HG02938 (cell line): ENCODE results near the gene CASQ2.

Experiments used
- ATAC-seq: cut with Tn5 transposase; IDR thresholded peaks from one replicate; pipeline ENCODE4 v1.9.1; 2021; ENCODE audit warnings: mild to moderate bottlenecking, moderate library complexity; ENCODE audit not compliant: unreplicated experiment

The CASQ2 gene

DNA sequence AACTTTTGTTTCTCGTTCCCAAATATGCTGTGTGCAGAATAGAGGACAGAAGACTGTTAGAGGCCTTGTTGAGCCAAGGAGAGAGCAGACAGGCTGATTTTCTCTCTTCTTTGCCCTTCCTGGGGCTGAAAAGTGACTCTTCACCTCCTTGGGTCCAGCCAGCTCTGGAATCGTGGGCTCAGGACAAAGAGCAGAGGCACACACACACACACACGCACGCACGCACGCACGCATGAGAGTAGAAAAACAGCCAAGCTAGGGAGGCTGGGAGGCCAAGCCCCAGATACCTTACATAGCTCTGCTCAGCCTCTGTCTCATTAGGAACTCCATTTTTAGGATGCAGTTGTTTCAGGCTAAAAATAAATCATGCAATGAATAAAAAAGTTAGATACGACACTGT, at the start of gene CASQ2:
CASQ2 (minus strand) TSS at position 166 of the 400 bp plus-strand sequence. CDS start 173 bp downstream, outside the sequence.
- ATAC-seq: no peak

DNA sequence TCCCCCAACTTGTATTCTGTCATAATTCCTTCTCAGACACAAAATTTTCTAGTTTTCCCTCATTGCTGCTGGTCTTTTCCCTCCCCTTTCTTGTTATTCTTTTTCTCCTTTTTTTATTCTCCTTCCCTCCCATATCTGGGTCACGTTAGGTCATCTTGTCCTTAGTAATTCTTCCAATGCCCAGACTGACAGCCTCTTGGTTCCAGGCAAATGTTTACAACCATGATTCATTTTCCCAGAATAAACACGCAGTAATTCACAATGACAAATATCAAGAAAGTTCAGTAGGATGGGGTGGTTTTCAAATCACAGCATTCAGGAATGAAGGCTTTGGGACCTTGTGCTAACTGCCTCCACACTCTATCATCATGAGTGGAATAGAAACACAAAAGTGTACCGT, 47.2 kb upstream of the CASQ2 start:
- ATAC-seq: no peak

- no peak for ATAC-seq
Measured at GRCh38 chr1:115814685-115815398, 46.3 kb upstream of the CASQ2 start.

DNA sequence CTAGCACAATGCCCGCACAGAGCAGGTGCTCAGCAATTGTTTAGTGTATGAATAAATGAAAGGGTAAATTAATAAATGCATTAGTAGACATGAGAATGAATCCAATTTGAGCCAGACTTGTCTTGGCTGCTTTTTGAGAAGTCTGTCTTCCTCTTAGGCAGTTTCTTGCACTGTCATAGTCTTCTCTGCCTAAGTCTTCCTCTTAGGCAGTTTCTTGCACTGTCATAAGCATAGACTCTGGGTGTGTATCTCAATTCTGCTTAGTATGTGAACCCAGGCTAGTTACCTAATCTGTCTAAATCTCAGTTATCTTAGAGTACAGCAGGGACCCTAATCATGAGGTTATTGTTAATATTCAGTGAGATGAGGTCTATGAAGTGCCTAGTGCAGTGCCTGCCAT, 45.2 kb upstream of the CASQ2 start:
- no peak for ATAC-seq

- ATAC-seq: no peak
Measured at GRCh38 chr1:115811140-115811828, 42.8 kb upstream of the CASQ2 start.

DNA sequence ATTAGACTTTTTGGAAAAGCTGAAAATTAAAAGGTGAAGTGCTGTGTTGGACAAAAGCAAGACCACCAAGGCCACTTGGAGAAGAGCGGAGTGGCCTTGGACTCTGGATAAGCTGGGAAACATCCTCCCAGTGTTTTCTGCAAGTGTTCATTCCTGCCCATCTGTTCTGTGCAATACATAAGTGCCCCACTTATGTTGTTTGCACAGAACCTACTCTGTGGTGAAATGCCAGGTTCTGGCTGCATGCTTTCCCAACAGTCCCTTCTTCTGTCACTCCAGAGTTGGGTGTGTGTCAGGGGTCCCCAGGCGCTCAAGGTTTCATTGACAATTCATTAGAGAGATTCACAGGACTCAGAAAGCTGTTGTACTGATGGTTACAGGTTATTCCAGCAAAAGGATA, 42.1 kb upstream of the CASQ2 start:
- no peak for ATAC-seq

DNA sequence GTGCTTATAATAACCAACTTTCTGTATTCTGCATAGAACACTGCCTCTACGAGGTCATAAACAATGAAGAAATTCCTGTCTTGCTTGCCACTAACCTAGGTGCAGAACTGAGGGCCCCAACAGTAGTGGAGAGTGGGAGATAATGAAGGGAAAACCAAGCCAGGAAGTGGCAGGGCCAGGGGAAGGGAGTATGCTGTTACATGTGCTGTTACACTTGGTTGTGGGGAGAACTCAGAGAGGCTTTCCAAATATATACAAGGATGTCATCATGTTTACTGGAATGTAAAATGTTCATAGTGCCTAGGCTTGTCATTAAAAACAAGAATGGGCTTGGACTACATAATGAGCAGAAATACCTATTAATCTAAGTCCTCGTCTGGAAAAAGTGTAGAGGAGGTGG, 41.3 kb upstream of the CASQ2 start:
- ATAC-seq: no peak

DNA sequence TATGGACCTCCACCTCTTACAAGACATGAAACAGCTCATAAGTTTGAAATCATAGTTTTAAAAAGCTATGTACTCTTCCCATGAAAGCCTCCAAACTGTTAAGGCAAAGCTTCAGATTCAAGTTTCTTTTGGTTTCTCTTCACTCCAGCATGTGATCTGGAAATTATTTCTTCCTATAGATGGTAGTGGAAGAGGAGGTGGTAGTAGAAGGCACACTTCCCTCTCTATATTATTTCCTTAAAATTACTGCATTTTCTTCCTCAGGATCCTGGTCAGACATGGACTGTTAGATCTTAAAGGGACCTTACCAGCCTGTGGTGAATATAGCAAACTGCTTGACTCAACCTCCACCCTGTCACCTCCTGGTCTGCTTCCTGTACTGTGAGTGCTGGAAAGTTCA, 40.6 kb upstream of the CASQ2 start:
- ATAC-seq: no peak

DNA sequence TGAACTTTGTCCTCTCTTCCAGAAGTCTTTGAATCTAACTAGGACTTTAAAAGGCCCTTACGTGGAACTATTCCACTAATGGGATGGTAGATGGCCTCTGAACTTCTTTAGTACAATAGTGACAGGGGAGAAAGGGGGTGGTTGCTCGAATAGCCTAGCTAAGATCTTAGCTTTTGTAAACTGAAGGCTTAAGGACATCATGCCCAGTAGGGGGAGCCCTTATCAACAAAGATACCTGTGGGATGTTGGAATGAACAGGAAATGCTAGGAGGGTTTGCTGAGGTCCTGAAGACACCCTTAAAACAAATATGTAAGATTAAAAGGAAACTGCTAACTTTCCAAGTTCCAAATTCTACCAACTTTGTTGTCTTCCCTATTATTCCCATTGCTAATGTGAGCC, 39.2 kb upstream of the CASQ2 start:
- ATAC-seq: no peak

DNA sequence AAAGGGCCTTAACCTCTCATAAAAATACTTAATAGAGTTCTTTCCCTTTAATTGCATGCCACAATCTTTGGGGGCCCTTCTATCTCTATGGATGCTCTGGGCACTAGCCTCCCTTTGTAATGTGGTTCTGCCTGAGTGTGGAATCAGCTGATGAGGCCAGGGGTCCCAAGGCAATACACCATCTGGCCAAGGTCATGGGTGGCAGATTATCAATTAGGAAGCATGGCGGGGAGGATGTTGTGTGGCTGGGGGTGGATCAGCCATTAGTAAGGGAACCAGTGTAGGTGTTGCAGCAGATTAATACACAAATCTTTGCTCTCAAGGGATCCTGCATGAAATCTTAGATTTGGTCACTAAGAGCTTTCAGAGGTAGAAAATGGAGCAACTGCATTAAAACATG, 37.1 kb upstream of the CASQ2 start:
- no peak for ATAC-seq

DNA sequence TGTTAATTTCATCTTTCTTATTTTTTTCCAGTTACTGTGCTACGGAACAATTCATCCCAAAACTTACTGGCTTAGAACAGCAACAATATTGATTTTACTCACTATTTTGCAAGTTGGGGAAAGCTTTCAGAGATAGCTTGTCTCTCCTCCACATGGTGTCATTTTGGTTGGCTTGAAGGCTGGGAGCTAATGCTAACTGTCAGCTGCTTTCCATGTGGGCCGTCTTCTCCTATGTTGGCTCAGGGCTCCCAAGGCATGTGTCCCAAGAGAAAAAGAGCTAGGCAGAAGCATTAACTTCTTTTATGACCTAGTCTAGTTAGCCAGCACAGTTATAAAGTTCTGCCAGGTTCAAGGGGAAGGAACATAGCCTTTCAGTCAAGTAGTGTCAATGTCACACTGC, 33.9 kb upstream of the CASQ2 start:
- no peak for ATAC-seq

- no peak for ATAC-seq
Measured at GRCh38 chr1:115797486-115797885, 29.0 kb upstream of the CASQ2 start.

DNA sequence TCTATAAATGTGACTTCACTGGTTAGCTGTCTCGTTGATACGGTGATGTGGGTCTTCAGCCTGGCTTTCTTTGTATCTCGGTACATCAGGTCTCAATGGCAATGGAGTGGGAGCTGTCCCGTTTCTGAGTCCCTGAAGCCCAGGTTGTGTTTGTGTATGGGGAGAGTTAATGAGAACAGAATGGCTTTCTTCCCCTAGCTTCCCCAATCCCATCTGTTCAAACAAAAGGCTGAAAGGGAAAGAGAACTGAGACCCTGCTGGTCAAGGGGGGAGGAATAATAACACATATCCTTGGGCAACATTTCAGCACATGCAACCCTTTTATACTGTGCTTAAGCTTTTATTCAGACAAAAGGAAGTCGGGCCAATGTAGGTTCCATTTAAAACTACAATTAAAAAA, 28.4 kb upstream of the CASQ2 start:
- ATAC-seq: no peak

DNA sequence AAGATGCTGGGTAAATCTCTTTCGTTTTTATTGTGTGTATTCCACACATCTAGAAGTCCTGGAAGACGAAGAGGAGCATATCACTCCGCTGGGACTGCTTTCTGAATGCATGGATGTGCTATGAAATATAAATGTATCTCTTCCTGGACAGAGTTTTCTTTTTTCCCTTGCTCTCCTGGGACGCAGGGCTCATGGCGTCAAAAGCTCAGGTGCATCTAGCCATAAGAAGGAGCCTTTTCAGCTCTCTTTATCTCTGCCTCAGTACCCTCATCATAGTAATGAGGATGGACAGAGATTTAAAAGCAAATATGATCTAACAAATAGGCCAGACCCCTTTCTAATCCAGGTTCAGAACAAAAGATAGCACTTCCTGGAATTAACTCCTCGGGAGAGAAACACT, 27.5 kb upstream of the CASQ2 start:
- no peak for ATAC-seq

- no peak for ATAC-seq
Measured at GRCh38 chr1:115794976-115795639, 26.6 kb upstream of the CASQ2 start.

DNA sequence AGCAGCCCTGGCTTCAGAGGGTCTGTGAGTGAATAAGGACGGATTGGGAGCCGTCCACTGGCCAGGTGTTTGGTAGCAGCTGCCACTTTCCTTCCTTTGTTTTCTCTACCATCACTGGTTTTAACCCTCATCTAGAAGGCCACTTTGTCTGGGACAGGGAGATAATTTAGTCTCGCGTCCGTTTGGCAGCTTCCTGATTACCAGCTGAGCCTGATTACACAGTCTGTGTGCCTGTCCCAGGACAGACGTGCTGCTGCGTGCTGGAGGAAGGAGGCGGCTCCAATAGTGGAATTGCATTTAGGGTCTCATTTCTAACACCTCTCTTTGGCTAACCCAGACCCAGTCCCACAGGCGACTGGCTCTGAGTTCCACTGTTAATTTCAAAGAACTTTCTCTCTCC, 24.6 kb upstream of the CASQ2 start:
- ATAC-seq: no peak

DNA sequence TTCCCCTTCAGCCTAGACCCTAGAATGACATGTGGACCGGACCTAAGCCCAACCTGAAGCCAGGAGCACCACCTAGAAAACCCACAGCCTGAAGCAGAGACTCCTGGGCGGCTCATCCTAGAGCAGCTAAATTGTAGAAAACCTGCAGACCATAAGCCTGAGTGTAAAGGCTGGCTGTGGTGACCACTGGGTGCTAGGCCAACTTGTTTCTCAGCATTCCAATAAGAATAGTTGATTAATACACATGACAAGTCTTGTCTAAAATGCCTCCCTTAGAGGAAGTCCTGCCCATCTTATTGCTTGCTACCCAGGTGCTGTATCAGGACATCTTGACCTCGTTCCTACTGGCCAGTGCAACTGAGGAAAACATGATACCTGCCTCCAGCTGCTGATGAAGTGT, 23.3 kb upstream of the CASQ2 start:
- no peak for ATAC-seq

GRCh38 chr1:115790846-115791245, 22.3 kb upstream of the CASQ2 start:
- no peak for ATAC-seq

- no peak for ATAC-seq
Measured at GRCh38 chr1:115790356-115790755, 21.8 kb upstream of the CASQ2 start.

DNA sequence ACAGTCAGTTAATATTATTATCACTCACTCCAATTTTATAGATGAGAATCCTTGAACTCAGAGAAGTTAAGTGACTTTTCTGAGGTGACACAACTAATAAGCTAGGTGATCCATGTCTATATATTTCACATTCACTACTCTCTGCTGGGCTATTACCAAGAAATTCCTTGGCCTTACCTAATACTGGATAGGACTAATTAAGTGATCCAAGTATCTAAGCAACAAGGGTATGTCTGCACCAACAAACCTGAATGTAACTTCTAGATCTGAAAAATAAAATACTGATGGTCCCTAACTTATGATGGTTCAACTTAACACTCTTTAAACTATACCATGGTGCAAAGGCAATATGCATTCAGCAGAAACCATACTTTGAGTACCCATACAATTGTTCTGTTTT, 14.8 kb upstream of the CASQ2 start:
- no peak for ATAC-seq

GRCh38 chr1:115782571-115783281, 14.2 kb upstream of the CASQ2 start:
- ATAC-seq: no peak

GRCh38 chr1:115781851-115782250, 13.3 kb upstream of the CASQ2 start:
- no peak for ATAC-seq
